GM12878 (cell line): ENCODE measurements around the gene SBK2.

Experiments used
- BCL3 ChIP-seq: IDR thresholded peaks from 2 replicates; pipeline ENCODE4 v1.6.1; 2011; ENCODE audit warnings: borderline replicate concordance, low read depth, mild to moderate bottlenecking, moderate library complexity, low read length; ENCODE audit not compliant: insufficient read depth, poor library complexity, severe bottlenecking
- BHLHE40 ChIP-seq, 2 experiments: fragments of 450-650 bp in 1 of 2; IDR thresholded peaks; 2 replicates each; pipeline ENCODE4 v1.6.1; 2011 to 2017; ENCODE audit warnings: low read depth in 2 of 2, borderline replicate concordance in 1 of 2, improper control_type of control experiment in 1 of 2, low read length in 1 of 2, mild to moderate bottlenecking in 1 of 2
- POLR2AphosphoS5 ChIP-seq: IDR thresholded peaks from 2 replicates; pipeline ENCODE4 v1.6.1; 2011; ENCODE audit warnings: mild to moderate bottlenecking, low read length, inconsistent platforms
- RFX5 ChIP-seq: IDR thresholded peaks from 2 replicates; pipeline ENCODE4 v1.6.1; 2011; ENCODE audit warnings: low read depth, low read length, improper control_type of control experiment

DNA sequence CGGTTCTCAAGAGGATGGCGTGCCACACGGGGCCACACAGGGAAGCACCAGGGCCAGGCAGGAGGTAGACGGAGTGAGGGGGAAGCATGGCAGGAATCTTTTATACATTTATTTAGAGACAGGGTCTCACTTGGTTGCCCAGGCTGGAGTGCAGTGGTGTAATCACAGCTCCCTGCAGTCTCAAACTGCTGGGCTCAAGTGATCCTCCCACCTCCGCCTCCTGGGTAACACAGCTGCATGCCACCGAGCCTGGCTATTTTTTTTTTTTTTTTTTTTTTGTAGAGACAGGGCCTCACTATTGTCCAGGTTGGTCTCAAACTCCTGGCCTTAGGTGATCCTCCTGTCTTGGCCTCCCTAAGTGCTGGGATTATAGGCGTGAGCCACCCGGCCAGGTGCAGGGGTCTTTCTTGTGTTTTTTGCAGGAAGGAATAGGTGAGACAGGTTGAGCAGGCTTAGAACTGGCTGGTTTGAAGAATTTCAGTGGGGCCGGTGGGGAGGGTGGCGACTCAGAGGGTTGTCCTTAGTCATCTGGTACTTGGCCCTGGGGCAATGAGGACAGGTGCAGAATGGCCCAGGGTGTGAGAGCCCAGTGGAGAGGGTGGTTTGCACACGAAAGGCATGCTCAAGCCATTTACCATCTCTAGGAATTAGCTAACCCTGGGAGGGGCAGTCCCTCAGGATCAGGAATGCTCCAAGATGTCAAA, 41.1 kb downstream of the SBK2 start:
- TF ChIP-seq BCL3 (no peak), POLR2AphosphoS5 (no peak), BHLHE40 (IDR thresholded peaks at IDR 0.05; ENCODE audit: borderline replicate concordance in 1 of 2, low read depth in 2 of 2, low read length in 1 of 2) (no peak), RFX5 (no peak)
